Endodermal cell (in vitro differentiated cells): Measurements from ENCODE around the gene NCKAP5. TPM values are rescaled to one million over a fixed set of nuclear protein-coding genes. Genes with fewer than 3 reads are reported as not detected.
A peak's percentile ranks its signal among the peaks of the same experiment; 100 is the strongest.

ENCODE experiments used
- DNase-seq: peaks from one replicate; pipeline ENCODE4 v3.0.0-alpha.2; 2017
- H3K27ac ChIP-seq: 2 replicates; pipeline ENCODE4 v1.5.1; 2013; ENCODE audit warnings: mild to moderate bottlenecking, low read depth, low read length, moderate library complexity
- H3K27me3 ChIP-seq: 2 replicates; pipeline ENCODE4 v1.6.1; 2013; ENCODE audit warnings: mild to moderate bottlenecking, low read length, moderate library complexity; ENCODE audit not compliant: insufficient read depth, control insufficient read depth, poor library complexity, severe bottlenecking
- H3K36me3 ChIP-seq: 2 replicates; pipeline ENCODE4 v1.7.0; 2013; ENCODE audit warnings: mild to moderate bottlenecking, low read length, moderate library complexity; ENCODE audit not compliant: control insufficient read depth, insufficient read depth
- H3K4me1 ChIP-seq: one replicate; pipeline ENCODE4 v1.7.0; 2013; ENCODE audit warnings: low read length; ENCODE audit not compliant: control insufficient read depth, insufficient read depth
- H3K4me3 ChIP-seq: 2 replicates; pipeline ENCODE4 v1.5.1; 2013; ENCODE audit warnings: mild to moderate bottlenecking, low read length, moderate library complexity
- H3K9ac ChIP-seq: 2 replicates; pipeline ENCODE4 v1.6.1; 2013; ENCODE audit warnings: mild to moderate bottlenecking, low read length, moderate library complexity; ENCODE audit not compliant: poor library complexity, severe bottlenecking; ENCODE audit errors: extremely low read depth
- H3K9me3 ChIP-seq: 2 replicates; pipeline ENCODE4 v1.6.1; 2013; ENCODE audit warnings: mild to moderate bottlenecking, low read length, moderate library complexity; ENCODE audit not compliant: control insufficient read depth
- H3K27ac Mint-ChIP-seq: 2 replicates; pipeline ENCODE4 v1.8.0; 2020; ENCODE audit warnings: mixed read lengths
- H3K27me3 Mint-ChIP-seq: 2 replicates; pipeline ENCODE4 v1.8.0; 2021; ENCODE audit warnings: mild to moderate bottlenecking, mixed read lengths; ENCODE audit not compliant: insufficient read depth
- H3K36me3 Mint-ChIP-seq: 2 replicates; pipeline ENCODE4 v1.8.0; 2020; ENCODE audit warnings: low read depth, mixed read lengths
- H3K4me1 Mint-ChIP-seq: 2 replicates; pipeline ENCODE4 v1.8.0; 2020; ENCODE audit warnings: mixed read lengths
- H3K4me3 Mint-ChIP-seq: 2 replicates; pipeline ENCODE4 v1.8.0; 2020; ENCODE audit warnings: mild to moderate bottlenecking, moderate library complexity, mixed read lengths
- H3K9me3 Mint-ChIP-seq: 2 replicates; pipeline ENCODE4 v1.8.0; 2020; ENCODE audit warnings: mild to moderate bottlenecking, mixed read lengths
- WGBS, 2 experiments: methylation state at CpG; one replicate each; pipeline versions ENCODE4 v1.1.5 to v1.1.7; 2013; ENCODE audit warnings: missing lambda C conversion rate in 2 of 2, mixed read lengths in 1 of 2; ENCODE audit not compliant: insufficient coverage in 1 of 2, insufficient read length in 1 of 2; 5-methylcytosine and 5-hydroxymethylcytosine counted together
- total RNA-seq, 2 donors: library from RNA; stranded (reverse); fragmentation: NEBNext Ultra II Directional in 1 of 2; extraction: Animal tissue kit (Norgen Biotek cat#: 25700) in 1 of 2; gene quantifications; 2 replicates in 1 of 2; 3 replicates in 1 of 2; pipeline ENCODE4 v1.2.1, GENCODE V29; 2021
- TF ChIP-seq, protein P1 (sequence below): fragments of 200-600 bp; sonication (generic); conservative IDR thresholded peaks from 2 replicates; pipeline ENCODE4 v1.5.0; 2021; ENCODE audit warnings: antibody characterized with exemption, mild to moderate bottlenecking

Gene NCKAP5
- total RNA-seq, 2 donors from 2014 or later, result 0.58 to 0.92 TPM

DNA sequence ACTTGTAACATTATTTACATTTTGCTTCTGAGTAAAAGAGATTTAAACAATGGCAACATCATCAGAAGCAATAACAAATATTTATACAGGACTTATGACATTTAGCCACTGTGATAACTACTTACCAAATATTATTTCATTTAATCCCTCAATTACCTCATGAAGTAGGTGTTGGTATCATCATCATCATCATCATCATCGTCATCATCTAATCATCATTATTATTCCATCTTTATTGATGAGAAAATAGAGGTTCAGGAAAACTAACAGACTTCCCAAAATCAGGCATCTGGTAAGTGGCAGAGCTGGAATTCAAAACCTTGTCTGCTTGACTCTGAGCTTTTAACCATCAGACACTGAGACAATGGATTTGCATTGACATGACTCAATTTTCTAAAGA is 204.4 kb downstream of the NCKAP5 start:
- Mint-ChIP-seq H3K27me3 (no peaks in the 10 kb centered on the region), H3K27ac (no peak overlapping the region), H3K4me3 (no peak overlapping the region), H3K4me1 (peaks cover 44% of the 10 kb centered on the region), H3K36me3 (no peaks in the 10 kb centered on the region), H3K9me3 (no peaks in the 10 kb centered on the region)
- Histone ChIP-seq H3K9ac (no peak overlapping the region), H3K36me3 (no peaks in the 10 kb centered on the region), H3K9me3 (no peaks in the 10 kb centered on the region), H3K27ac (no peak overlapping the region), H3K4me3 (no peak overlapping the region), H3K27me3 (no peaks in the 10 kb centered on the region), H3K4me1 (peaks cover 3% of the 10 kb centered on the region)
- 93% methylated on average over 1 of the region's 1 CpG; no CpG with 5 or more reads in 1 of the 2 experiments for WGBS, 2 experiments
- TF ChIP-seq, protein P1, sequence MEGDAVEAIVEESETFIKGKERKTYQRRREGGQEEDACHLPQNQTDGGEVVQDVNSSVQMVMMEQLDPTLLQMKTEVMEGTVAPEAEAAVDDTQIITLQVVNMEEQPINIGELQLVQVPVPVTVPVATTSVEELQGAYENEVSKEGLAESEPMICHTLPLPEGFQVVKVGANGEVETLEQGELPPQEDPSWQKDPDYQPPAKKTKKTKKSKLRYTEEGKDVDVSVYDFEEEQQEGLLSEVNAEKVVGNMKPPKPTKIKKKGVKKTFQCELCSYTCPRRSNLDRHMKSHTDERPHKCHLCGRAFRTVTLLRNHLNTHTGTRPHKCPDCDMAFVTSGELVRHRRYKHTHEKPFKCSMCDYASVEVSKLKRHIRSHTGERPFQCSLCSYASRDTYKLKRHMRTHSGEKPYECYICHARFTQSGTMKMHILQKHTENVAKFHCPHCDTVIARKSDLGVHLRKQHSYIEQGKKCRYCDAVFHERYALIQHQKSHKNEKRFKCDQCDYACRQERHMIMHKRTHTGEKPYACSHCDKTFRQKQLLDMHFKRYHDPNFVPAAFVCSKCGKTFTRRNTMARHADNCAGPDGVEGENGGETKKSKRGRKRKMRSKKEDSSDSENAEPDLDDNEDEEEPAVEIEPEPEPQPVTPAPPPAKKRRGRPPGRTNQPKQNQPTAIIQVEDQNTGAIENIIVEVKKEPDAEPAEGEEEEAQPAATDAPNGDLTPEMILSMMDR, result no peak
- DNase-seq, result no peak

DNA sequence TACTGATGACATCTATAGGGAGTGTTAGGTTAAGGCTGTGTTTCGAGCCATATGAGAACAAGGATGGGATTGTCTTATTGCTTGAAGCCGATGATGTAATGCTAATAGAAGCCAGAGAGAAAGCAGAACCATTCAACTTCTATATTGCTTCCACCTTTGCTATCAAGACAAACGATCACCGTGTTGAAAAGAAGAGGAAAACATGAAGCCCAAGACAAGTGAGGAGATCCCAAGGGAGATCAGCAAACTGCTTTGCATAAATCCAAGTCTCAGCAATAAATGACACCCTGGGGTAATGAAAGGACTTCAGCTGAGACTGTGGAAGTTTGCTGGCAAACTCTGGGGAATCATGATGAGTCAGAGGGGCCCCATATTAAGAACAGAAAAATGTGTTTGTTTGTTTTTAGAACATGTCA is 206.2 kb downstream of the NCKAP5 start:
- no peaks in the 10 kb centered on the region for H3K36me3 Mint-ChIP-seq
- no peaks in the 10 kb centered on the region for H3K9me3 ChIP-seq
- H3K27me3 Mint-ChIP-seq, result no peaks in the 10 kb centered on the region
- no peaks in the 10 kb centered on the region for H3K27me3 ChIP-seq
- H3K36me3 ChIP-seq, result no peaks in the 10 kb centered on the region
- H3K4me1 Mint-ChIP-seq, result peaks cover 39% of the 10 kb centered on the region
- H3K27ac ChIP-seq, result peak overlapping the region; percentile 42
- H3K4me3 Mint-ChIP-seq, result no peak overlapping the region
- H3K27ac Mint-ChIP-seq, result no peak overlapping the region
- peaks cover 3% of the 10 kb centered on the region for H3K4me1 ChIP-seq
- H3K9me3 Mint-ChIP-seq, result no peaks in the 10 kb centered on the region
- no peak overlapping the region for H3K4me3 ChIP-seq
- H3K9ac ChIP-seq, result no peak overlapping the region
- DNase-seq, result no peak
- WGBS, 2 experiments, result 73 to 80% methylated on average over 1 to 4 of the region's 4 CpGs
- TF ChIP-seq, protein P1, result no peak

GRCh38 chr2:133360882-133361281 is 207.4 kb downstream of the NCKAP5 start:
- H3K27me3 ChIP-seq, result no peaks in the 10 kb centered on the region
- no peaks in the 10 kb centered on the region for H3K9me3 ChIP-seq
- H3K9ac ChIP-seq, result no peak overlapping the region
- H3K4me1 ChIP-seq, result peaks cover 3% of the 10 kb centered on the region
- DNase-seq, result no peak
- no peaks in the 10 kb centered on the region for H3K36me3 Mint-ChIP-seq
- H3K4me3 ChIP-seq, result no peak overlapping the region
- 98 to 100% methylated on average over 1 of the region's 1 CpG for WGBS, 2 experiments
- no peaks in the 10 kb centered on the region for H3K27me3 Mint-ChIP-seq
- H3K4me3 Mint-ChIP-seq, result no peak overlapping the region
- no peaks in the 10 kb centered on the region for H3K9me3 Mint-ChIP-seq
- no peaks in the 10 kb centered on the region for H3K36me3 ChIP-seq
- TF ChIP-seq, protein P1, result no peak
- H3K27ac Mint-ChIP-seq, result no peak overlapping the region
- H3K4me1 Mint-ChIP-seq, result peaks cover 39% of the 10 kb centered on the region
- H3K27ac ChIP-seq, result no peak overlapping the region
